Cardiac septum (tissue), 1 donor: ENCODE results near the gene OBSCN. TPM values are rescaled to one million over a fixed set of nuclear protein-coding genes. Genes with fewer than 3 reads are reported as not detected.
A peak's percentile ranks its signal among the peaks of the same experiment; 100 is the strongest.

Source experiments
- DNase-seq: peaks from one replicate; pipeline ENCODE4 v3.0.0-alpha.2; 2020; ENCODE audit warnings: low spot score
- intact Hi-C: fragments of 100-400 bp; cut with DNase I; formaldehyde crosslinking; loops from one replicate; pipeline ENCODE4 v1.14.0; 2022
- total RNA-seq: library from RNA; stranded (reverse); fragmentation: NEBNext Ultra II Directional; extraction: Animal tissue kit (Norgen Biotek cat#: 25700); gene quantifications from one replicate; pipeline ENCODE4 v1.2.1, GENCODE V29; 2021
- donor health status: DM: no; HTN: no; CAD: no.

The OBSCN gene
- total RNA-seq, 1 donor from 2014 or later, result 396 TPM

DNA sequence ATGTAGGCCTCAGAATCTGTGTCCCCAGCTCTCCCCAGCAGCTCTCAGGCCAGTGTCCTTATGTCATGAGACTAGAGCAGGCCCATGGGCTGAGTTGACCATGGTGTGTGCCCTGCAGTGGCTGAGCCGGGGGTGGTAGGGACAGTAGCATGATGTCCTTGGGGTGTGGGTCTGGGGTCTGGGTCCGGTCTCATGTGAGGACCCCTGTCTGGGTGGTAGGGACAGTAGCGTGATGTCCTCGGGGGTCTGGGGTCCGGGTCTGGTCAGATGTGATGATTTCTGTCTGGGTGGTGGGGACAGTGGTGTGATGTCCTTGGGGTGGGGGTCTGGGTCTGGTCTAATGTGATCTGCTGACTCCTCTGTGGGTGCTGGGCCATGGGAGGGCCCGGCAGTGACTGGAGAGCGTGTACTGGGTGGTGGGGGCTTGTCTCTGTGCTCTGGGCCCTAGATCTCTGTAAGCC, 64.5 kb downstream of the OBSCN start:
- intact Hi-C loops, result no loop called here

DNA sequence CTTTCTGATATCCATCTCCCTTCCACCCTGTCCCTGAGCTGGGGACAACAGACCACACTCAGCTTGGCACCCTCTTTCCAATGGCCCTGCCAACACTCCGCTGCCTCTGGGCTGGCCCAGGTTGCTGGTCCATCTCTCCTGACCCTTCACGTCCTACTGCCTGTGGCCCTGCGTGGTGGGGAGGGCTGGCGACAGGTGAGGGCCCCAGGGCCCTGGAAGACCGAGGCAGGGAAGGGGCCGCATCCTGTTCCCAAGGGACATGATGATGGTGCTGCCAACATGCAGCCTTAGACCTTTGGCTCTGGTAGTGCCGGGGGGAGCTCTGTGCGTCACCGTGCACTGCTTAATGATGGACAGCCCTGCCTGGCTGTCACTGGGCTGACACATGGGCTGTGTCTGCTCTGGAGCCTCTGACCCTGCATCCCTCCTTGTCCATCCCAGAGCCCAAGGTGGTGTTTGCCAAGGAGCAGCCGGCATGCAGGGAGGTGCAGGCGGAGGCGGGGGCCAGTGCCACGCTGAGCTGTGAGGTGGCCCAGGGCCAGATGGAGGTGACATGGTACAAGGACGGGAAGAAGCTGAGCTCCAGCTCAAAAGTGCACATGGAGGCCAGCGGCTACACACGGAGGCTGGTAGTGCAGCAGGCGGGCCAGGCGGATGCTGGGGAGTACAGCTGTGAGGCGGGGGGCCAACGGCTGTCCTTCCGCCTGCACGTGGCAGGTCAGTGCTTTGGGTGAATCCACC, 65.2 kb downstream of the OBSCN start:
- intact Hi-C loops, result no loop called here
- peak; percentile 72 for DNase-seq

More for the DNA sequence above, 64.5 kb downstream of the OBSCN start:
- DNase-seq, result peak; percentile 36

DNA sequence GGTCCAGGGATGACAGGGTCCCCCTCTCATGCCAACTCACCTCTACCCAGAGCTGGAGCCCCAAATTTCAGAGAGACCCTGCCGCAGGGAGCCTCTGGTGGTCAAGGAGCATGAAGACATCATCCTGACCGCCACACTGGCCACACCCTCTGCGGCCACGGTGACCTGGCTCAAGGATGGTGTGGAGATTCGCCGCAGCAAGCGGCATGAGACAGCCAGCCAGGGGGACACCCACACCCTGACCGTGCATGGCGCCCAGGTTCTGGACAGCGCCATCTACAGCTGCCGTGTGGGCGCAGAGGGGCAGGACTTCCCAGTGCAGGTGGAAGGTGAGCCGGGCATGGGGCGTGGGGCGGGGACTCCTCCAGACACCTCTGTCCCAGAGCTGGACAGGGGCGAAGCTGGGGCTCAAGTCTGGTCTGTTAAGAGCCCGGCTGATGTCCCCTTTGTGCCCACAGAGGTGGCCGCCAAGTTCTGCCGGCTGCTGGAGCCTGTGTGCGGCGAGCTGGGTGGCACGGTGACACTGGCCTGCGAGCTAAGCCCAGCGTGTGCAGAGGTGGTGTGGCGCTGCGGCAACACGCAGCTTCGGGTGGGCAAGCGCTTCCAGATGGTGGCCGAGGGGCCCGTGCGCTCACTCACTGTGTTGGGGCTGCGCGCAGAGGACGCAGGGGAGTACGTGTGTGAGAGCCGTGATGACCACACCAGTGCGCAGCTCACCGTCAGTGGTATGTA, 66.0 kb downstream of the OBSCN start:
- peak; percentile 70 for DNase-seq
- intact Hi-C loops, result no loop called here

DNA sequence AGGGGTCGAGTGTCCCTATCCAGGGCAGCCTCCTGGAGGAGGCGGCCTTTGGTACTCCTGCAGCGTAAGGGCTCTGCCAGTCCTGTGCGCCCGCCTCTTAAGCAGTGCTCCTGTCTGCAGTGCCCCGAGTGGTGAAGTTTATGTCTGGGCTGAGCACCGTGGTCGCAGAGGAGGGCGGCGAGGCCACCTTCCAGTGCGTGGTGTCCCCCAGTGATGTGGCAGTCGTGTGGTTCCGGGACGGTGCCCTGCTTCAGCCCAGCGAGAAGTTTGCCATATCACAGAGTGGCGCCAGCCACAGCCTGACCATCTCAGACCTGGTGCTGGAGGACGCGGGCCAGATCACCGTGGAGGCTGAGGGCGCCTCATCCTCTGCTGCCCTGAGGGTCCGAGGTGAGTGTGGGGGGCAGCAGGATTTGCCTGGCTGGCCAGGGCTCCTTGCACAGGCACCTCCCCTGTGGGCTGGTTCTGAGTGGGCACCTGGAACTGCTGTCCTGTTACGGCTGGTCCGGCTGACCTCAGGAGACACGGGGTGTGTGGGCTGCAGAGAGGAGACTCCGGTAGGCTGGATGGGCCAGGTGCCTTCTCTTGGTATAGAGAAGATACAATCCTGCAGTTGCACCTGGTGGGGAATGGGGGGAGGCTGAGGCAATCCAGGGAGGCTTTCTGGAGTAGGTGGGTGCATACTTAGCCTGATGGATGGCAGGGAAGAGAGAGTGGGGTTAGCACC, 66.8 kb downstream of the OBSCN start:
- peak; percentile 74 for DNase-seq

DNA sequence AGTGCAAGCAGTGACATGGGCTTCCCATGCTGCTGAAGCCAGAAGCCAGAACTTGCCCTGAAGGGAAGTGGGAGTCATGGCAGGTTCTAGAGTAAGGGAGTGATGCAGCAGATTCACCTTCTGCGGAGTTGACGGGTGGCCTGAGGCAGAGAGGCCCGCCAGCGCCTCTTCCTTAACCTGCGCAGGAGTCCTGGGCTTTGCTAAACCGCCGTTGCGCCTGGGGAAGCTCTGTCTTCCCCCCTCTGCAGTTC, 67.3 kb downstream of the OBSCN start:
- intact Hi-C loops, result no loop called here
- DNase-seq, result no peak

More for the DNA sequence above, 66.8 kb downstream of the OBSCN start:
- intact Hi-C loops, result no loop called here

DNA sequence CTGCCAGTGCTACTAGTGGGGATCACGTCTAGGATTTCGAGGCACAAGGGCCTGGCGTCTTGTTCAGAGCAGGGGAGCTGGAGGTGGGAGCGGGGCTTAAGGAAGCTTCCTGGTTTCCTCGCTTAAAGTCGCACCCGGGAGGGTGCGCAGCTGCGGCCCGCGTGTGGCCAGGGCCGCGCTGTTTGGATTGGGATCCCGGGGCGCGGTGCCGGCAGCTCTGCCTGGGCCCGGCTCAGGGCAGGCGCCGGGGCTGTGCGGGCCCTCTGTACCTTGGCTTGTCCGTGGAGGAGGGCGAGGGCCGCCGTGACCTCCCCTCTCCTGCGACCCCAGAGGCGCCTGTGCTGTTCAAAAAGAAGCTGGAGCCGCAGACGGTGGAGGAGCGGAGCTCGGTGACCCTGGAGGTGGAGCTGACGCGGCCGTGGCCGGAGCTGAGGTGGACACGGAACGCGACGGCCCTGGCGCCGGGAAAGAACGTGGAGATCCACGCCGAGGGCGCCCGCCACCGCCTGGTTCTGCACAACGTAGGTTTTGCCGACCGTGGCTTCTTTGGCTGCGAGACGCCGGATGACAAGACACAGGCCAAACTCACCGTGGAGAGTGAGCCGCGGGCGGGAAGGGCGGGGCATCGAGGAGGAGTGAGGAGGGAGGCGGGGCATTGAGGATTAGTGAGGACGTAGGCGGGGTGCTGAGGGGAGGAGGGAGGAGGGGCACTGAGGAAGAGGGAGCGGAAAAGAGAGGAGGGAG, 67.8 kb downstream of the OBSCN start:
- intact Hi-C loops, result no loop called here
- peak; percentile 92 for DNase-seq

DNA sequence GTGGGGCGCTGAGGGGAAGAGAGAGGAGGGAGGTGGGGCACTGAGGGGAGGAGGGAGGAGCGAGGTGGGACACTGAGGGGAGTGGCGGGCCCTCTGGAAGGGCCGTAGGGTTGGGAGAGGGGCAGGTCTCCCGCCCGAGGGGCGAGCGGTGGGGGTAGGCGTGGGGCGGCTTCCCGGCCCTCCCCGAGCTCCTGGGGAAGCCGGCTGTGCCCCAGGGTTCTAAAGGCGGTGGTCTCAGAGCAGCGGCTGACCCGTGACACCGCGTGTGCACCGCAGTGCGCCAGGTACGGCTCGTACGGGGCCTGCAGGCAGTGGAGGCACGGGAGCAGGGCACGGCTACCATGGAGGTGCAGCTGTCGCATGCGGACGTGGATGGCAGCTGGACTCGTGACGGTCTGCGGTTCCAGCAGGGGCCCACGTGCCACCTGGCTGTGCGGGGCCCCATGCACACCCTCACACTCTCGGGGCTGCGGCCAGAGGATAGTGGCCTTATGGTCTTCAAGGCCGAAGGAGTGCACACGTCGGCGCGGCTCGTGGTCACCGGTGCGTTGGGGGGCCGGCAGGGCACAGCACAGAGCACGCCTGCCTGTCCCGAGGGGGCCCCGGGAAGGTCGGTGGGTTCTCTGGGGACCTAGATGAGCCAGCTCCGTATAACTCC, 68.5 kb downstream of the OBSCN start:
- DNase-seq, result peak; percentile 60
- intact Hi-C loops, result no loop called here

DNA sequence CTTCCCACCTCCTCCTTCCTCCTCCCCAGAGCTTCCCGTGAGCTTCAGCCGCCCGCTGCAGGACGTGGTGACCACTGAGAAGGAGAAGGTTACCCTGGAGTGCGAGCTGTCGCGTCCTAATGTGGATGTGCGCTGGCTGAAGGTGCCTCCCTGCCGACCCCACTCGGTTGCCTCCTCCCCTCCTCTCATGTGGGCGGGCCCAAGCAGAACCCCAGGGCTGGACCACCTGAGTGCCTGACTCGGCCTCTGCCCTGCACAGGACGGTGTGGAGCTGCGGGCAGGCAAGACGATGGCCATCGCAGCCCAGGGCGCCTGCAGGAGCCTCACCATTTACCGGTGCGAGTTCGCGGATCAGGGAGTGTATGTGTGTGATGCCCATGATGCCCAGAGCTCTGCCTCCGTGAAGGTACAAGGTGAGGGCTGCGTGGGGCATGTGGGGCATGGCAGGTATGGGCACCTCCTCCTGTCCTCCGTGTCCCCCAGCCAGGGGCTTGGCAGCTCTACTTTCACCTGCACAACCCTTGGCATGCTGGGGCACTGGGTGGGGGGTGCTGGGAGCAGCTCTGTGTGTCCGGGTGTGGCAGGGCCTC, 69.2 kb downstream of the OBSCN start:
- DNase-seq, result peak; percentile 72
- intact Hi-C loops, result no loop called here

DNA sequence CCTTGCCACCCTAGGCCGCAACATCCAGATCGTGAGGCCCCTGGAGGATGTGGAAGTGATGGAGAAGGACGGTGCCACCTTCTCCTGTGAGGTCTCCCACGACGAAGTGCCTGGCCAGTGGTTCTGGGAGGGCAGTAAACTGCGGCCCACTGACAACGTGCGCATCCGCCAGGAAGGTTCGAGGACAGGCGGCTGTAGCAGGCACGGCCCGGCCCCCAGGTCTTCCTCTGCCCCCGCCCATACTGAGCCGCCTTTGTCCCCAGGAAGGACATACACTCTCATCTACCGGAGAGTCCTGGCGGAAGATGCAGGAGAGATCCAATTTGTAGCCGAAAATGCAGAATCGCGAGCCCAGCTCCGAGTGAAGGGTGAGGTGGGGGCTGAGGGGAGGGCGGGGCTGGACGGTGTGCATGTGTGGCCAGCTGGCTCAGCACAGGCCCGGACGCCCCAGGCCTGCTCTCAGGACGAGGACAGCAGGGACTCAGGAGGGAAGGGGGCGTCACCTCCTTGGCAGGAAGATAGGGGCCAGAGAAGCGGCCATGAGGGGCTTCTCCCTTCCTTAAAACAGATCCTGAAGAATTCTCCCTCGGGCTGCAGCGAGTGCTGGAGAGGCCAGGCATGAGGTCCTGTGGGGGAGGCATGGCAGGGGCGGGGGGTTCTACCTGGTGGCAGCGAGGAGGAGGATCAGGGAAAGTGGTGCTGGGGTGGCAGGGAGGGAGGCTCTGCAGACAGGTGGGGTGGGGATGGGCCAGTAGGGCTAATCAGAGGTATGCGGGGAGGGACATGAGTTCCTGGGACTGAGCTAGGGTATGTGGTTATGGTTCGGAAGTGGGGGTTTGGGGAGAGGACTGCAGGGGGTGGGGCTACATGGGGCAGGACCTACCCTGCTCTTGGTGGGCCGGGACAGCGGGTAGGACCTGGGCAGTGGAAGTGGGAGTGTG, 69.9 kb downstream of the OBSCN start:
- intact Hi-C loops, result no loop called here

DNA sequence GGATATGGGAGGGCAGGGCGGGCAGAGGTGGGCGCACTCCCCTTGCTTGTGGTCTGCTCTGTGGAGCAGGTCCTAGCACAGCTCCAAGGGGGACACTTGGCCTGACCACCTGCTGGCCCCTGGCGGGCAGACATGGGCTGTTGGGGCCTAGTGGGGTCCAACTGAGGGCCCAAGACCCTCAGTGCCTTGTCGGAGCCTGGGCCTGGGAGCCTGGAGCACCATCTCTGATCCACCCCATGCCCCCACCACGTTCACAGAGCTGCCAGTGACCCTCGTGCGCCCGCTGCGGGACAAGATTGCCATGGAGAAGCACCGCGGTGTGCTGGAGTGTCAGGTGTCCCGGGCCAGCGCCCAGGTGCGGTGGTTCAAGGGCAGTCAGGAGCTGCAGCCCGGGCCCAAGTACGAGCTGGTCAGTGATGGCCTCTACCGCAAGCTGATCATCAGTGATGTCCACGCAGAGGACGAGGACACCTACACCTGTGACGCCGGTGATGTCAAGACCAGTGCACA, 70.6 kb downstream of the OBSCN start:
- peak; percentile 73 for DNase-seq
- intact Hi-C loops, result no loop called here

More for the DNA sequence above, 69.9 kb downstream of the OBSCN start:
- peak; percentile 61 for DNase-seq

DNA sequence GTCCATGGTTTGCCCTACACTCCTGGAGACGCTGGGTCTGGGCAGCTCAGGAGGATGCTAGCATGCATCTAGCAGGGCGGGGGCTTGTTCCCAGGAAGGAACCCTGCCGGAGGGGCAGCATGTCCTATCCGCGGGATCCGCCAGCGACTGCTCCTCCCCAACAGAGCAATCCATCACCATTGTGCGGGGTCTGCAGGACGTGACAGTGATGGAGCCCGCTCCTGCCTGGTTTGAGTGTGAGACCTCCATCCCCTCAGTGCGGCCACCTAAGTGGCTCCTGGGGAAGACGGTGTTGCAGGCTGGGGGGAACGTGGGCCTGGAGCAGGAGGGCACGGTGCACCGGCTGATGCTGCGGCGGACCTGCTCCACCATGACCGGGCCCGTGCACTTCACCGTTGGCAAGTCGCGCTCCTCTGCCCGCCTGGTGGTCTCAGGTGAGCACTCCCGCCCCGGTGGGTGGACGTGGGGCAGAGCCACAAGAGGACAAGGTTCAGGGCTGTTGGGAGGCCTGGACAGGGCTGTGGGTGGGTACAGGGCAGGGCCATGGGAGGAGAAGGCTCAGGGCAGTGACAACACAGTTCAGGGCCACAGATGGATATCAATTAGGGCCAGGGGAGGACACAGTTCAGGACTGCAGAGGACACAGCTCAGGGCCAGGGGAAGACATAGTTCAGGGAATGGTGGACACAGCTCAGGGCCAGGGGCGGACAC, 71.3 kb downstream of the OBSCN start:
- intact Hi-C loops, result no loop called here
- peak; percentile 72 for DNase-seq

DNA sequence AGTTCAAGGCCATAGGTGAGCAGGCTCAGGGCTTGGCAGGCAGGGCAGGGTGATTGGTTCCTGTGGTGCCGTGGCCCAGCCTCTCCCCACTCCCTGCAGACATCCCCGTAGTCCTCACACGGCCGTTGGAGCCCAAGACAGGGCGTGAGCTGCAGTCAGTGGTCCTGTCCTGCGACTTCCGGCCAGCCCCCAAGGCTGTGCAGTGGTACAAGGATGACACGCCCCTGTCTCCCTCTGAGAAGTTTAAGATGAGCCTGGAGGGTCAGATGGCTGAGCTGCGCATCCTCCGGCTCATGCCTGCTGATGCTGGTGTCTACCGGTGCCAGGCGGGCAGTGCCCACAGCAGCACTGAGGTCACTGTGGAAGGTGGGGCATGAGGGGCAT, 71.9 kb downstream of the OBSCN start:
- DNase-seq, result peak; percentile 46
- intact Hi-C loops, result no loop called here

DNA sequence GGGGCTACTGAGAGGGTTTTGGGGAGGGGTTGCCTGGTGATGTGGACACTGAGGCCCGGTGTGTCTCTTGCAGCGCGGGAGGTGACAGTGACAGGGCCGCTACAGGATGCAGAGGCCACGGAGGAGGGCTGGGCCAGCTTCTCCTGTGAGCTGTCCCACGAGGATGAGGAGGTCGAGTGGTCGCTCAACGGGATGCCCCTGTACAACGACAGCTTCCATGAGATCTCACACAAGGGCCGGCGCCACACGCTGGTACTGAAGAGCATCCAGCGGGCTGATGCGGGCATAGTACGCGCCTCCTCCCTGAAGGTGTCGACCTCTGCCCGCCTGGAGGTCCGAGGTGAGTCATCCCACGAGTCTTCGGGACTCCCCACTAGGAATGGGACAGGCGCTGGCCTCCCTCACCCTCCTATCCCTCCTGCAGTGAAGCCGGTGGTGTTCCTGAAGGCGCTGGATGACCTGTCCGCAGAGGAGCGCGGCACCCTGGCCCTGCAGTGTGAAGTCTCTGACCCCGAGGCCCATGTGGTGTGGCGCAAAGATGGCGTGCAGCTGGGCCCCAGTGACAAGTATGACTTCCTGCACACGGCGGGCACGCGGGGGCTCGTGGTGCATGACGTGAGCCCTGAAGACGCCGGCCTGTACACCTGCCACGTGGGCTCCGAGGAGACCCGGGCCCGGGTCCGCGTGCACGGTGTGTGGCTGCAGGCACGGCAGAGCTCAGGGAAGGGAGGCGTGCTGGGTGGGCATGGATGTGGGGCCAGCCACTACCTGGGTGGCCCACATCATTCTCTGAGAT, 72.5 kb downstream of the OBSCN start:
- intact Hi-C loops, result no loop called here
- DNase-seq, result peak; percentile 71

DNA sequence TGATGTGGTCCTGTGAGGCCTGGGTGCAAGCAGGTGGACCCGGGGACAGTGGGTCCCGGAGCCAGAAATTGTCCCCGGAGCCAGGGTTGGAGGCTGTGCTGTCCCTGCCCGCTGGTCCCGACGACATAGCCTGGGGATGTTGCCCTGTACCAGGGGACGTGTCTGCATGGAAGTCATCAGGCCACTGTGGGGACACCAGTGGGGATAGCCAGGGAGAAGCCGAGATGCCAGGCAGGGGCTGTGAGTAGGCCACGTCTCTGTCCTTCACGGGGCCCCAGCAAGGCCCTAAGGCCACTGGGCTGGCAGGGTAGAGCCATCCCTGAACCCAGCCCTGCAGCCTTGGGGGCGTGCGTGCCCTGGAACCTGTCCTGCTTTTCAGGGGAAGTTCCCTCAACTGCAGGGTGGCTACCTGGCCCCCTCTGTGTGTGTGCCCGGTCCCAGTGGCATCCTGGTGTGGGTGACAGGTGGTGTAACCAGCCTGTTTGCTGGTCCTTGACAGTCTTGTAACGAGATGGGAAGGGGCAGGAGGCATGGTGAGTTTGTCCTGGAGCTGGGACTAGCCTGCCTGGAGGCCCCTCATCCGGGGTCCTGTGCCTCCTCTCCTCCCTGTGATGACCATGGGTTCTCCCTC, 73.2 kb downstream of the OBSCN start:
- DNase-seq, result peak; percentile 70

DNA sequence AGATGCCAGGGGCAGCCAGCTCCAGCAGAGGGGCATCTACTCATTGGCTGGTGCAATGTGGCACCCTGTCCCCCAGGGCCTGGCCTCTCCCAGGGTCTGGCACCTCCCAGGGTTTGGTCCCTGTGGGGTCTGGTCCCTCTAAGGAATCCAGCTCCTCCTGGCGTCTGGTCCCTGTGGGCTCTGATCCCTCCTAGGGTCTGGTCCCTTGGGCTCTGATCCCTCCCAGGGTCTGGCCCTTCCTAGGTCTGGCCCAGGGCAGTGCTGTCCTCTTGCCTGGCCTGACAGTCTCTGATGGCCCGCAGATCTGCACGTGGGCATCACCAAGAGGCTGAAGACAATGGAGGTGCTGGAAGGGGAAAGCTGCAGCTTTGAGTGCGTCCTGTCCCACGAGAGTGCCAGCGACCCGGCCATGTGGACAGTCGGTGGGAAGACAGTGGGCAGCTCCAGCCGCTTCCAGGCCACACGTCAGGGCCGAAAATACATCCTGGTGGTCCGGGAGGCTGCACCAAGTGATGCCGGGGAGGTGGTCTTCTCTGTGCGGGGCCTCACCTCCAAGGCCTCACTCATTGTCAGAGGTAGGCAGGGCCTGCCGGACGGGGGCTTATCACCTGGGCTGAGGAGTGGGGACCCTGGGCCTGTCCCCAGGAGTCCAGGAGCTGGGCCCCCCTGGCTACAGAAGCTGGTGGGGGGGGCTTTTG, 73.9 kb downstream of the OBSCN start:
- intact Hi-C loops, result no loop called here
- peak; percentile 66 for DNase-seq

More for the DNA sequence above, 73.2 kb downstream of the OBSCN start:
- intact Hi-C loops, result no loop called here
